CD4-positive, alpha-beta T cell treated with Interleukin-6 at 100 ng/mL for 8 hours (primary cell): ENCODE data around the gene CIAO3.

ENCODE experiments used
- DNase-seq: peaks from one replicate; pipeline ENCODE4 v3.0.0-alpha.2; 2020; ENCODE audit warnings: mixed read lengths, low spot score

The CIAO3 gene

DNA sequence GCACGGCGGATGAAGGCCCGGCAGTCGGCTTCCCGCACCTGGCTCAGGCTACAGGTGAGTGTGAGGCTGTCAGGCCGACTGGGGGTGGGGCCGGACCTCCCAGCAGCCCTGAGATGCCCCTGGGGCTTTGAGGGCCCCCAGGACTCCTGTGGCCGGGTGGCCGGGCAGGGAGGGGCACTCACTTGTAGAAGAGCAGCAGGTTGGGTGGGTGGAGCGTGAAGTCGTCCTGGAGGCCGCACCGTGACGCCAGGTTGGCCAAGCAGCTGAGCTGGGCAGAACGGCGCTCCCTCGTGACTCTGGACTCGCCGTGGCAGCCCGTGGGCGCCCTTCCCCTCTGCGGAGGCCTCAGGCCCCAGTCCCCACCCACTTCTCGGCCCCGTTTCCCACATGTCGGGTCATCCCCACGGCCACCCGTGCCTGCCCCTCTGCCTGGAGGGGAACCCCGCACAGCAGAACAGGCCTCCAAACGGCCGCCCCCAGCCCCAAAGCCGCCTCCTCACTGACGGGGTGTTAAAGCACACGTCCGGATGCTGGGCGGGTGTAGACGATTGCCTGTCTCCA, 34.5 kb upstream of the CIAO3 start:
- no peak for DNase-seq

DNA sequence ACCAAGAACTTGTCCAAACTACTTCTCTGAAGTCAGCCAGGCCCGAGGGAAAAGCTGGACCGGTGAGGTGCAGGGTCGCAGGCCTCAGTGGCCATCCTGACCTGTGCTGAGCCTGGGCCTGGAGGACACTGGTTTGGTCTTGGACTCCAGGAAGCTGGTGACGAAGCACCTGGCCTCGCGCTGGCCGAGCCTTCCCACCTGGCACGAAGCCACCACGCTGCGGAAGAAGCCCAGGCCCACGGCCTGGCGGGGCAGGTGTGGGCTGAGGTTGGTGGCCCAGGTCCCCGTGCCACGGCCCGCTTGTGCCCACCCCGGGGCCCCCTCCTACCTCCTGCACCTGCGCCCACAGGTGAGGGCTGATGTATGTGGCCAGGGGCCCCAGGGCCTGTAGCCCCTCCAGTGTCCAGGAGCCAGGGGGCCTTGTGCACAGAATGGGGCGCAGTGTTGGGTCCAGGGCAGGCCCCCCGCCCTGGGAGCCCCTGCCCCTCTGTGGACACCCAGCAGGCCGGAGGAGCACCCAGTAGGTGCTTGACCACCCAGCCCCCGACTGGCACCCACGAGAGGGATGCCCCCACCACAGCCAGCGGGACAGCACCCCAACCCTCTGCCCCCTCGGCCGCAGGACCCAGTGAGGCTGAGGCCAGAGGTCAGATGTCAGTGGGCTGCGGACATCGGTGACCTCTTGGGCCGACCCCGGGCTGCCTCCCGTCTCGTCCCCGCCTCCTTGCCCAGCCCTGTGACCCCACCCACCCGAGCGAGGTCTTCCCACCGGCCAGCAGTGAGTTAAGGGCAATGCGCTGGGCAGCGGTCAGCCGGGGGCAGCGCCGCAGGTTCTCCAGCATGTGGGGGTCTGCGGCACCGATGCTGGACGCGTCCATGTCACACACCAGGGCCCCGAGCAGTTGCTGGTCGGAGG, 33.5 kb upstream of the CIAO3 start:
- no peak for DNase-seq

DNA sequence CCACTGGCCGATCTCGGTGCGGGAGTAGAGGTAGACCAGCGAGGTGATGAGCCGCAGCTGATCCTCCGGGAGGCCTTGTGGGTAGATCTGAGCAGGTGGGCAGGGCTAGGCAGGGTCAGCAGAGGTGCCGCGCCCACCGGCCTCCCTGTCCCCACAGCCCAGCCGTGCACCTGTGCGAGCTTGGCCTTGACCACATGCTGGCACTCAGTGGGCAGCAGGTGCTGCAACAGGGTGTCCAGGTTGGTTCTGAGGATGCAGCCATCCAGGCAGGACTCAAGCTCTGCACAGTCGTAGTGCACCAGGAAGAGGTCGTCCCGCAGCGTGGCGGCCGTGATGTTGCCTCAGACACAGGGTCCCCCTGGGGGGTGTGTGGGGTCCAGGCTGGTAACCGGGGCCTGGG, 32.2 kb upstream of the CIAO3 start:
- DNase-seq, result no peak

DNA sequence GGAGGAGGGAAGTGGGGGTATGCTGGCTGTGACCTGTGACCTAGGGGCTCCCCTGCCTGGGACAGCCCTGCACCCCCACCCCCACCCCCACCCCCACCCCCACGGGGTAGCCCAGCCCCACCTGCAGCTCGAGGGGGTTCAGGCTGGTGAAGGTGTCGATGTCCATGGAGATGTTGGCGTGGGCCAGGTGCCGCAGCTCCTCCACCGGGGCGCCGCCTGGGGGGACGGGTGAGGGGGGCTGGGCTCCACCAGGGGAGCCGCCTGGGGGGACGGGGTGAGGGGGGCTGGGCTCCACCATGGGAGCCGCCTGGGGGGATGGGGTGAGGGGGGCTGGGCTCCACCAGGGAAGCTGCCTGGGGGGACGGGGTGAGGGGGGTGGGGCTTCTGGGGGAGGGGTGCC, 29.6 kb upstream of the CIAO3 start:
- DNase-seq, result no peak

DNA sequence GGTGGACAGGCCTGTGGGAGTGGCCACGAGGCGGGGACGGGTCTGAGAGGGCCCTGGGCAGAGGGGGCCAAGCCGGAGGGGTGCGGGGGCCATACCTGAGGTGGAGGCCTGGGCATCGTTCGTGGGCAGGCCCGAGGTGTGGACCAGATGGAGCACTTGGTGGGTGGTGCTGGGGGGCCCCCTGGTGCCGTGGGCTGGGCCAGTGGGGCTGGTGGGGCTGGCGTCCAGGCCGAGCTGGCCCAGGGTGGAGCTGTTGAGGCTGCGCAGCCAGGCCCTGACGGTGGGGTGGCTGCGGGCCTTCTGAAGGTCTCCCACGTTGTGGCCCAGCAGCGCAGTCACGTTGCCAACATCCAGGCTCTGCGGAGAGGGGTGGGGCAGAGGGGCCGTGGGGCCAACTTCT, 29.1 kb upstream of the CIAO3 start:
- no peak for DNase-seq

DNA sequence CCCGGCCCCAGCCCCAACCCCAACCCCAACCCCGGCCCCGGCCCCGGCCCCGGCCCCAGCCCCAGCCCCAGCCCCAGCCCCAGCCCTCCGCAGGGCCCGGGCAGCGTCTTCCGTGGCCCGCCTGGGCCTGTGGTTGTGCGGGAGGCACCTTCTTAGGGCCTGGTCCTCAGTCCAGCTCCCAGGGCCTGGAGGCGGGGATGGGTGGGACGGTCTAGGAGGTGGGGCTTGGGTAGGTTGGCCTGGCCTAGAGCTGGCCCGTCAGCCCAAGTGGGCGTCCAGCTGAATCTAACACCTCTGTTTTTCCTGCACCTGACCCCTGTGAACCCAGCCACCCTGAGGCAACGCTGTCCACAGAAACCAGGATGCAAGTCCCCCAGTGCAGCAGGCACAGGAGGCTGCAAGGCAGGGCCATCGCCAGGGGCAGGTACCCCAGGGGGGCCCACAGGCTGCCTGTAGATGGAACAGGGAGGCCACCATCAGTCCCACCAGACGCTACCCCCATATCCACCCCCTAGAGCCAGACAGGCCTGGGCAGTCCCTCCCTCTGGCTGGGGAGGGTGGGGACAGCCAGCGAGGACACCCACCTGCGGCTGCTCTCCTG, 28.5 kb upstream of the CIAO3 start:
- no peak for DNase-seq

DNA sequence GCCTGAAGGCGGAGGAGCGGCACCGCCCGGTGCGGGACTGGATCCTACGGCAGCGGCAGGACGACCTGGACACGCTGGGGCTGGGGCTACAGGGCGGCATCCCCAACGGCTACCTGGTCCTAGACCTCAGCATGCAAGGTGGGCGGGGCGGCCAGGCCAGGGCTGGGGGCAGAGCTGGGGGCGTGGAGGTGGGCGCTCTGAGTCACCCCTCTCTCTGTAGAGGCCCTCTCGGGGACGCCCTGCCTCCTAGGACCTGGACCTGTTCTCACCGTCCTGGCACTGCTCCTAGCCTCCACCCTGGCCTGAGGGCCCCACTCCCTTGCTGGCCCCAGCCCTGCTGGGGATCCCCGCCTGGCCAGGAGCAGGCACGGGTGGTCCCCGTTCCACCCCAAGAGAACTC, 27.6 kb upstream of the CIAO3 start:
- DNase-seq, result no peak

DNA sequence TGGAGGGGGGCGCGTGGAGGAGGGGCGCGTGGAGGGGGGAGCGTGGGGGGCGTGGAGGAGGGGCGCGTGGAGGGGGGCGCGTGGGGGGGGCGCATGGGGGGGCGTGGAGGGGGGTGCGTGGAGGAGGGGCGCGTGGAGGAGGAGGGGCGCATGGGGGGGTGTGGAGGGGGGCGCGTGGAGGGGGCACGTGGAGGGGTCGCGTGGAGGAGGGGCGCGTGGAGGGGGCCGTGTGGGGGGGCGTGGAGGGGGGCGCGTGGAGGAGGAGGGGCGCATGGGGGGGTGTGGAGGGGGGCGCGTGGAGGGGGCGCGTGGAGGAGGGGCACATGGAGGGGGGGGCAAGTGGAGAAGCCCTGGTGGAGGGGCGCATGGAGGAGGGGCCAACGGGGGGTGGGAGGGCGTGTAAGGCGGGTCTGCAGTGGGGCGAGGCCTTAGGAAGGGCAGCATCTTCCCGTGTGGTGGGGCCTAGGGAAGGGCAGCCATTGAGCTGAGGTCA, 27.0 kb upstream of the CIAO3 start:
- no peak for DNase-seq

DNA sequence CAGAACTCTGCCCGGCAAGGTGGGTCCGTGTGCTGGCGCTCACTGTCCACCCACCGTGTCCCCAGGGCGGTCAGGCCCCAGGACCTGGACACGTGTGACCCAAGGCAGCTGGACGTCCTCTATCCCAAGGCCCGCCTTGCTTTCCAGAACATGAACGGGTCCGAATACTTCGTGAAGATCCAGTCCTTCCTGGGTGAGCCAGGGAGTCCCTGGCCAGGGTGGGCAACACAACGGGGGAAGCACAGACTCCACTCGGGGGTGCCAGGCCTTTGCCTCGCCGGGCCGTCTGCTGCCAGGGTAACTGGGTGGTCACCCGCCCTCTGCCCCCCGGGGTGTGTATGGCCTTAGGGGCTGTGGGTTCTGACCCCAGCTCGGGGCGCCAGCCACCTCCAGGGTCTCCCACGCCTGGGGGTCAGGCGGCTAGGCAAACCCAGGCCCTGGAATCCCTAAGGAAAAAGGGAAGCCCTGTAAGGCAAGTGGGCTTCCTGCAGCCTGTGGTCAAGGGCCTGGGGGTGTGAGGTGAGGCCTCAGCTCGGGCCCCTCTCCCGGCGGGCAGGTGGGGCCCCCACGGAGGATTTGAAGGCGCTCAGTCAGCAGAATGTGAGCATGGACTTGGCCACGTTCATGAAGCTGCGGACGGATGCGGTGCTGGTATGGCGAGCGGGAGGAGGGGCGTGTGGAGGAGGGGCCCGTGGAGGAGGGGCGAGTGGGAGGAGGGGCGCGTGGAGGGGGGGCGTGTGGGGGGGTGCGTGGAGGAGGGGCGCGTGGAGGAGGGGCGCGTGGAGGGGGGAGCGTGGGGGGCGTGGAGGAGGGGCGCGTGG, 26.2 kb upstream of the CIAO3 start:
- no peak for DNase-seq

DNA sequence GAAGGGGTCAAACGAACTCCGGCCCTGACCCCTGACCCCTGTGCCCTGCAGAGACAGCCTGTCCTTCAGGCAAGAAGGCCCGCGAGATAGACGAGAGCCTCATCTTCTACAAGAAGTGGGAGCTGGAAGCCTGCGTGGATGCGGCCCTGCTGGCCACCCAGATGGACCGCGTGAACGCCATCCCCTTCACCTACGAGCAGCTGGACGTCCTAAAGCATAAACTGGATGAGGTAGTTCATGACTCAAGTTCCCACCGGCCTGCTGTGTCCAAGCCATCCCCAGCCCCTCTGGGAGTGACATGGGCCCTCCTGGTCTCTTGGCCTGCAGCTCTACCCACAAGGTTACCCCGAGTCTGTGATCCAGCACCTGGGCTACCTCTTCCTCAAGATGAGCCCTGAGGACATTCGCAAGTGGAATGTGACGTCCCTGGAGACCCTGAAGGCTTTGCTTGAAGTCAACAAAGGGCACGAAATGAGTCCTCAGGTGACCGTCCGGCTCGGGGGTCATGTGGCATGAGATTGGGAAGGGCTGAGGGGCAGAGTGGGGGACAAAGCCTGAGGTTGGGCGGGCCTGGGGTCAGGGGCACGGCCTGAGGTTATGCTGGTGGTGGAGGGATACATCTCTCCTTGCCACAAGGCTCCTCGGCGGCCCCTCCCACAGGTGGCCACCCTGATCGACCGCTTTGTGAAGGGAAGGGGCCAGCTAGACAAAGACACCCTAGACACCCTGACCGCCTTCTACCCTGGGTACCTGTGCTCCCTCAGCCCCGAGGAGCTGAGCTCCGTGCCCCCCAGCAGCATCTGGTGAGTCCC, 25.4 kb upstream of the CIAO3 start:
- DNase-seq, result no peak

DNA sequence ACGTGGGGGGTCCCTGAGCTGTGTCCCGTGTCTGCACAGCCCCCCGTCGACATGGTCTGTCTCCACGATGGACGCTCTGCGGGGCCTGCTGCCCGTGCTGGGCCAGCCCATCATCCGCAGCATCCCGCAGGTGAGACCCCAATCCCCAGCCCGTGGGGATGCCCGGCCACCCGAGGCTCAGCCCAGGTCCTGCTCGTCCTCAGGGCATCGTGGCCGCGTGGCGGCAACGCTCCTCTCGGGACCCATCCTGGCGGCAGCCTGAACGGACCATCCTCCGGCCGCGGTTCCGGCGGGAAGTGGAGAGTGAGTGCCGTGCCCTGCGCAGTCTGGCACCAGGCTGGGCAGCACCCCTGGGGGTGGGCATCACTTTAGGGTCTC, 24.7 kb upstream of the CIAO3 start:
- DNase-seq, result no peak

DNA sequence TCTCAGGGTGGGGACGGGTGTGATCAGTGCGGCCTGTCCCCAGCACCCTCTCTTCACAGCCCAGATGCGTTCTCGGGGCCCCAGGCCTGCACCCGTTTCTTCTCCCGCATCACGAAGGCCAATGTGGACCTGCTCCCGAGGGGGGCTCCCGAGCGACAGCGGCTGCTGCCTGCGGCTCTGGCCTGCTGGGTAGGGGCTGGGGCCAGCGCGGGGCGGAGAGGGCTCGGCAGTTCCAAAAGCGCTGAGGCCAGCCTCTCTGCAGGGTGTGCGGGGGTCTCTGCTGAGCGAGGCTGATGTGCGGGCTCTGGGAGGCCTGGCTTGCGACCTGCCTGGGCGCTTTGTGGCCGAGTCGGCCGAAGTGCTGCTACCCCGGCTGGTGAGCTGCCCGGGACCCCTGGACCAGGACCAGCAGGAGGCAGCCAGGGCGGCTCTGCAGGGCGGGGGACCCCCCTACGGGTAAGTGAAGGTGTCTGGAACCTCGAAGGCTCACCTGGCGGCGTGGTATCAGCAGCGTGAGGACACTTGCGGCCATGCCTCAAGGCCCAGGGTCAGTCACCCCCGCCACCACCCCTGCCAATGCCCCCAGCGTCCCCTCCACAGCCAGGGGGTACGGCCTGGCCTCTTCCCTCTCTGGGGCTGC, 24.2 kb upstream of the CIAO3 start:
- DNase-seq, result no peak

DNA sequence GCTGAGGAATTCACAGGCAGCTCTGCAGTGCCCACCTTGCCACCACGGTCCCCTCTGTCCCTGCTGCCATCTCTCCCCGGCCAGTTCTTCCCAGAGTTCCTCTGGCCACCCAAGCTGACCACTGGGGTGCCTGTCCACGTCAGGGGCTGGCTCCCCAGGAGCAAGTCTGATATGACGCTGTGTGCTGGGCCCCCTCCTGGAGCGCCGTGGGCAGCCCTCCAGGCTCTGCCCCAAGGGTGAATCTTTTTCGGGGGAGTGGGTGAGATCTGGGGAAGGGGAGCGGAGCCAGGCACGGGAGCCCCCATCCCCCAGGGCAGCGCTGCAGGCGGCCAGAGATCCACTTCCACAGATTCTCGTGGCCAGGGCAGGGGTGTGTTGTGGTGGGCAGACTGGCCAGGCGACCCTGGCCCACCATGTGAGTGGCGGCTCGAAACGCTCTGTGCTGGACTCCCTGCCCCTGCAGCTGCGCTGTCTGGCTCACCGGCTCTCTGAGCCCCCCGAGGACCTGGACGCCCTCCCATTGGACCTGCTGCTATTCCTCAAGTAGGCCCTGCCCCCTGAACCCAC, 23.5 kb upstream of the CIAO3 start:
- no peak for DNase-seq

DNA sequence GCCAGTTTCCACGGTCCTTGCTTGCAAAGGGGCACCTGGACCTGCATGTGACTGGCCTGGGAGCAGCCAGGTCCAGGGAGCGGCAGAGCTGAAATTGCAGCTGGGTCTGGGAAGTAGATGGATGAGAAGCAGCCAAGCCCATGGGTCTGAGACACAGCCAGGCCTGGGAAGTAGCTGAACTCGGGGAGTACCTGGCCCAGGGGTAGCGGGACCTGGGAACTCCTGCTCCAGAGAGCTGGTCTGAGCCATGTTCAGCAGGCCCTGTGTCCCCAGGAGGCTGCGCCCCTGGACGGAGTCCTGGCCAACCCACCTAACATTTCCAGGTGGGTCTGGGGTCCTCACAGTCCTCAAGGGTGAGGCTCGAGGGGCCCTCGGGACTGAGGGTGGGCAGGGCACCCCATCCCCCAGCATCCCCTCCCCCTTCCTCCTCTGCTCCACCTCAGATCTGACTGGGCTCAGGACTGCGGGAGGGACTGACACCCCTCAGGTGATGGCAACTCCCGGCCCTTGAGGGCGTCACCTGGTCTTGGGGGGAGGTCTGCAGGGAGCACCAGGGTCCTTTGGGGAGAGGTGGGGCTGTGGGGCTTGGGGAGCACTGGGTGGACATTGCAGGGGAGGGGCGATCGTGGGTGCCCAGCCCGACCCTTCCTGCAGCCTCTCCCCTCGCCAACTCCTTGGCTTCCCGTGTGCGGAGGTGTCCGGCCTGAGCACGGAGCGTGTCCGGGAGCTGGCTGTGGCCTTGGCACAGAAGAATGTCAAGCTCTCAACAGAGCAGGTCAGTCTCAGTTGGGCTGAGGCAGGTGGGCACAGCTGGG, 22.8 kb upstream of the CIAO3 start:
- DNase-seq, result no peak

DNA sequence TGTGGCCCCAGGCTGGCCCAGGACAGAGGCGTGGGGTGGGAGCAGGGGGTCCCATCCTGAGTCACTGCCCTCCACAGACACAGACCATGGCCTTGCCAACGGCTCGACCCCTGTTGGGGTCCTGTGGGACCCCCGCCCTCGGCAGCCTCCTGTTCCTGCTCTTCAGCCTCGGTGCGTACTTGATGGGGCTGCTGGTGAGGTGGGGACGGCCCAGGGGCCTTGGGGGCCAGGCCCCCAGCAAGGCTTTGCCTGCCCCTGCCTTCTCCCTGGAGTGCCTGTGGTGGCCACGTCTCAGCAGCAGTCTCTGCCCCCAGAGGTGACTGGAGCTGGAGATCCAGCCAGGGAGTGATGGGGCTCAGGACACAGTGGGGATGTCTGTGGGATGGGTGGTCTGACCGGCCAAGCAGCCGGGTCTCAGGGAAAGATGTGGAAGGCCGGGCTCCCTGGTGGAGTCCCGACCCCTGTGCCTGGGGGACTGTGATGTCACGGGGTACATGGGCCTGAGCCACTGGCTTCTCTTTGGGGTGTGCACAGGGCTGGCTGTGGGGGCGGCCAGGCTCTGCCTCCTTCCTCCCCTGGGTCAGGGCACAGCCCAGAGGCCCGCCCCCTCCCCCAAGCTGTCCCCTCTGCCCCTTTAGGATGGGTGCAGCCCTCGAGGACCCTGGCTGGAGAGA, 21.9 kb upstream of the CIAO3 start:
- DNase-seq, result no peak

DNA sequence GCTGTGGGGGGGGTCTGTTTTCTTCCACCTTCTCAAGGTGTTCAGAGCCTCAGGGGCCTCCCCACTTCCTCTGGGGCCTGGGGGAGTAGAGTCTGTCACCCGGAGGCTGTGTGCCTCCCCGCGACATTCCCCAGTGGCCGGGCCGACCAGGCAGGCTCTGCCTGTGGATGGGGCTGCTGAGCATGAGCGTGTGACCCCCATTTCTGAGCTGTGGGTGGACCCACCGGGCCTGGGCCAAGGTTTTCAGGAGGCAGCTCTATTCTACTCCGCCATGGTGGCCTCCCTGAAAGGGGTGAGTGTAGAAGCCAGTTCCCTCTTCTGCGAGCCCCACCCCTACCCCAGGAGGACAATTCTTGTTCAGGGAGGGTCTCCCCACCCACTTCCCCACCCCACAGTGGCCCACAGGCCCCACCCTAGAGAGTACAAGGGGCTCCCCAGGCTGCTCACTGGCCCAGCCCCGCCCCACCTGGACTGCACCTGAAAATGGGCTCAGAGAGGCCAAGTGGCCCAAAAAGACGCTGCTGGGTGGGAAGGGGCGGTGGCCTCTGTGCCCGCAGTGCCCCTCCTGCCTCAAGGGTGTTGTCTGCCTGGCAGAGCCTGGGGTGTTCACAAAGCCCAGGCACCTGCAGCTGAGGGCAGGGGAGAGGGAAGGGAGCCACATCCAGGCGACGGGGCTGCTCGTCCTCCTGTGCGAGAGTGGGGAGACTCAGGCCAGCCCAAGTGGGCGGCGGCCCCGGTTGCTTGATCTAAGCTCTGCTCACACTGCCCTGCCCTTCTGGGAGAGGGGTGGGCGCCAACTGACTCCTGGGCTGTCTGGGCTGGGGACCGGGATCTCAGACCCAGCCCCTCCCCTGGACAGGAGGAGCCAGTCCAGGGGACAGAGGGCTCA, 21.1 kb upstream of the CIAO3 start:
- DNase-seq, result no peak

DNA sequence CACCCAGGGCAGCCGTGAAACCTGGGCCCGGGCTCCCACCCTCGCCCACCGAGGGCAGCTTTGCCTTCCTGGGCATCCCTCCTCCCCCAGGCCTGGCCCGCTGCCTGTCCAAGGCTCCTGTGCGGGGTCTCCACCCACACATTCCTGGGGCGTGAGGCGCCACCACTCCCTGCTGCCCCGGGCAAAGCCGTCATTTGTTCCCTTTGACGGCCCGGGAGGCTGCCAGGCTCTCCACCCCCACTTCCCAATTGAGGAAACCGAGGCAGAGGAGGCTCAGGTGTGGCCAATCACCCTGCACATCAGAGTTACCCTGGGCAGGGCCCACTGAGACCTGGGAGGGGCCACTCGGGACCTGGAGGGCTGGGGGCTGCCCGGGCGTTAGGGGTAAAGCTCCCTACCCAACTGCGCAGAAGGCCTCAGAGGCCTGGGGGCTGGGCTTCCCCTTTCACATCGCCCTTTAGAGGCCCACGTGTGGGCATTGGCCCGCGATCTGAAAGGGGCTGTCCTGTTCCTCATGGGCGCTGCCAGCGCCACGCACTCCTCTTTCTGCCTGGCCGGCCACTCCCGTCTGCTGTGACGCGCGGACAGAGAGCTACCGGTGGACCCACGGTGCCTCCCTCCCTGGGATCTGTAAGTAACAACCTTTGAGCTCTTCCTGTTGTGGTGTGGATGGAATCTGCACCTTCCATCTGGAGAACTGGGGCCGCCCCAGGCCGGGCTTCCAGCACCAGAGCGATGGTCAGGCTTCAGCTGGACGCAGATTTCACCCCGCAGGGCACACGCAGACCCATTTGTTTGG, 19.9 kb upstream of the CIAO3 start, which contains the start of gene MSLN:
Gene MSLN (plus strand): TSS at position 190 of the 799 bp plus-strand sequence. CDS start 1,947 bp downstream, outside the sequence.
- no peak for DNase-seq
